SK-N-SH treated with all-trans-retinoic acid at 6 μM for 48 hours (cell line): ENCODE results near the gene MYH15.

ENCODE experiments used
- ARNTL ChIP-seq: fragments of 450-650 bp; formaldehyde crosslinking; IDR thresholded peaks from 2 replicates; pipeline ENCODE4 v1.5.0; 2020; ENCODE audit warnings: low read depth, mild to moderate bottlenecking, moderate library complexity, borderline replicate concordance
- CREB5 ChIP-seq: fragments of 250-450 bp; sonication (Bioruptor Pico); IDR thresholded peaks from 2 replicates; pipeline ENCODE4 v1.5.1; 2020; ENCODE audit warnings: low read depth, mild to moderate bottlenecking, moderate library complexity
- ESRRG ChIP-seq: fragments of 250-450 bp; sonication (Bioruptor Pico); IDR thresholded peaks from 2 replicates; pipeline ENCODE4 v1.6.1; 2021; ENCODE audit warnings: mild to moderate bottlenecking
- ISL1 ChIP-seq: fragments of 250-450 bp; sonication (Bioruptor Pico); IDR thresholded peaks from 2 replicates; pipeline ENCODE4 v2.1.2; 2022; ENCODE audit warnings: mild to moderate bottlenecking, moderate library complexity
- OSR1 ChIP-seq: fragments of 250-450 bp; sonication (Bioruptor Pico); IDR thresholded peaks from 2 replicates; pipeline ENCODE4 v1.8.0; 2022; ENCODE audit warnings: moderate library complexity, mild to moderate bottlenecking, inconsistent platforms
- POU6F1 ChIP-seq: fragments of 250-450 bp; sonication (Bioruptor Pico); IDR thresholded peaks from 2 replicates; pipeline ENCODE4 v1.8.0; 2021; ENCODE audit warnings: low read depth, mild to moderate bottlenecking, moderate library complexity, borderline replicate concordance
- RARB ChIP-seq: fragments of 250-450 bp; sonication (Bioruptor Pico); IDR thresholded peaks from 2 replicates; pipeline ENCODE4 v1.8.0; 2021; ENCODE audit warnings: mild to moderate bottlenecking, moderate library complexity
- TCF4 ChIP-seq: fragments of 250-450 bp; sonication (Bioruptor Pico); IDR thresholded peaks from 2 replicates; pipeline ENCODE4 v1.8.0; 2021; ENCODE audit warnings: mild to moderate bottlenecking, moderate library complexity, borderline replicate concordance
- ZC3H10 ChIP-seq: fragments of 250-450 bp; sonication (Bioruptor Pico); IDR thresholded peaks from 2 replicates; pipeline ENCODE4 v1.5.1; 2021; ENCODE audit warnings: mild to moderate bottlenecking, moderate library complexity
- ZFP3 ChIP-seq: fragments of 250-450 bp; sonication (Bioruptor Pico); IDR thresholded peaks from 2 replicates; pipeline ENCODE4 v1.5.0; 2020; ENCODE audit warnings: mild to moderate bottlenecking, moderate library complexity
- ZNF70 ChIP-seq: fragments of 450-650 bp; formaldehyde crosslinking; IDR thresholded peaks from 2 replicates; pipeline ENCODE4 v1.5.0; 2020; ENCODE audit warnings: mild to moderate bottlenecking, moderate library complexity

GRCh38 chr3:108343491-108343890 is 166.9 kb downstream of the MYH15 start:
- TF ChIP-seq ZC3H10 (CRISPR knock-in tag) (no peak), ISL1 (CRISPR knock-in tag) (no peak), TCF4 (CRISPR knock-in tag) (no peak), RARB (CRISPR knock-in tag) (no peak), ARNTL (CRISPR knock-in tag) (no peak), OSR1 (no peak), CREB5 (CRISPR knock-in tag) (no peak), ESRRG (CRISPR knock-in tag) (no peak), ZNF70 (CRISPR knock-in tag) (no peak), ZFP3 (CRISPR knock-in tag) (no peak), POU6F1 (CRISPR knock-in tag) (no peak)
